ENCODE results near the gene TMEM192.

DNA sequence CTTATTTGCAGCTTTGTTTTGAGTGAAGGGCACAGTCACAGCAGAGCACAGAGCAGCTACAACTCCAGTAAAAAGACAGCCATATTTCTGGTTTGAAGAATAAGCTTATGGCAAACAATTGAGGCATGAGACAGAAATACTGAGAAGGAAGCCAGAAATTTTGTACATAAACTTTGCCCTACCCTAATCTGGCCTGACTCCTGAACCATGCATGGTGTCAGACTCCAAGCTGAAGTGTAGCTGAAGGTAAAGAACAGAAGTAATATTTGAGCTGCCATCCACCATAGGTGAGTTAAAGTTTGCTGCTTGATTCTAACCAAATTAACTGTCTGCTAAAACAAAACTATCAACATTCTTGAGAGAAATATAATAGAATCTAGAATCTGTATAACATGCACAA is 24.5 kb upstream of the TMEM192 start:
- no peak for TF ChIP-seq YY1 (IDR thresholded peaks at IDR 0.05; ENCODE audit: insufficient read depth, insufficient read length)
- no peak for TF ChIP-seq ZNF274 (IDR thresholded peaks at IDR 0.05; ENCODE audit: low read depth, low read length)
- TF ChIP-seq SUZ12 (IDR thresholded peaks at IDR 0.05; ENCODE audit: extremely low read depth, insufficient read depth, insufficient read length) = no peak

Measured in NT2/D1 (cell line).